C4-2B (cell line): ENCODE measurements around the gene SLC22A31.

ENCODE experiments used
- ZFX ChIP-seq: fragments of 450-650 bp; IDR thresholded peaks from 2 replicates; pipeline ENCODE4 v1.6.1; 2017
- TF ChIP-seq, protein P1 (sequence below): fragments of 450-650 bp; conservative IDR thresholded peaks from 2 replicates; pipeline ENCODE4 v1.5.1; 2017; ENCODE audit warnings: mild to moderate bottlenecking

DNA sequence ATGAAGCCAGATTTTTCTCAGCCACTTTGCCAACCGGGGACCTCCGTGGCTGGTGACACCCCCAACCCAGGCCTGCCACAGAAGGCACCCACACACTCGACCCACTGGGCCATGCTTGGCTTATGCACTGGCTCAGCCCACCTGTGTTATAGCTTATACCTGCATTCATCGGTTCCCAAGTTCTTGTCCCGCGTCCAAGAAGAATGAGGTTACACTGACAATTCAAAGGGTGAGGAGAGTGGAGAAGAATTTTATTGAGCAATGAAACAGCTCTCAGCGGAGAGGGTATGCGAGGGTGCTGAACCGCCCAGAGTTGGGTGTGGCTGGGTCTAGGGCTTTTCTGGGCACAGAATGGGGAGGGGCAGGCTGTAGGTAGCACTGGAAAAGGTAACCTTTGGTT is 51.0 kb downstream of the SLC22A31 start:
- TF ChIP-seq, protein P1, sequence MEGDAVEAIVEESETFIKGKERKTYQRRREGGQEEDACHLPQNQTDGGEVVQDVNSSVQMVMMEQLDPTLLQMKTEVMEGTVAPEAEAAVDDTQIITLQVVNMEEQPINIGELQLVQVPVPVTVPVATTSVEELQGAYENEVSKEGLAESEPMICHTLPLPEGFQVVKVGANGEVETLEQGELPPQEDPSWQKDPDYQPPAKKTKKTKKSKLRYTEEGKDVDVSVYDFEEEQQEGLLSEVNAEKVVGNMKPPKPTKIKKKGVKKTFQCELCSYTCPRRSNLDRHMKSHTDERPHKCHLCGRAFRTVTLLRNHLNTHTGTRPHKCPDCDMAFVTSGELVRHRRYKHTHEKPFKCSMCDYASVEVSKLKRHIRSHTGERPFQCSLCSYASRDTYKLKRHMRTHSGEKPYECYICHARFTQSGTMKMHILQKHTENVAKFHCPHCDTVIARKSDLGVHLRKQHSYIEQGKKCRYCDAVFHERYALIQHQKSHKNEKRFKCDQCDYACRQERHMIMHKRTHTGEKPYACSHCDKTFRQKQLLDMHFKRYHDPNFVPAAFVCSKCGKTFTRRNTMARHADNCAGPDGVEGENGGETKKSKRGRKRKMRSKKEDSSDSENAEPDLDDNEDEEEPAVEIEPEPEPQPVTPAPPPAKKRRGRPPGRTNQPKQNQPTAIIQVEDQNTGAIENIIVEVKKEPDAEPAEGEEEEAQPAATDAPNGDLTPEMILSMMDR: no peak
- no peak for TF ChIP-seq ZFX
